ENCODE measurements around the gene C7orf33. TPM values are rescaled to one million over a fixed set of nuclear protein-coding genes. Genes with fewer than 3 reads are reported as not detected.
A peak's percentile ranks its signal among the peaks of the same experiment; 100 is the strongest.

C7orf33 gene
- total and polyA plus RNA-seq, 3 donors from 2014 or later = 0.19 to 0.24 TPM; not detected in 1

DNA sequence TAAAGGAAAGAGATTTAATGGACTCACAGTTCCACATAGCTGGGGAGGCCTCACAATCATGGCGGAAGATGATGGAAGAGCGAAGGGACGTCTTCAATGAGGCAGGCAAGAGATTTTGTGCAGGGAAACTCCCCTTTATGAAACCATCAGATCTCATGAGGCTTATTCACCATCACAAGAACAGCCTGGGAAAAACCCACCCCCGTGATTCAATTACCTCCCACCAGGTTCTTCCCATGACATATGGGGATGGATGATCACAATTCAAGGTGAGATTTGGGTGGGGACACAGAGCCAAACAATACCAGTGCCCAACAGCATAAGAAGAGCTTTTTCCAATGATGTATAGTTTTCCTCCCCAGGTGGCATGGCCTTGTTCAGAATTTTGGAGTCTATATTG is 11.2 kb upstream of the C7orf33 start:
- no peak for DNase-seq
- Histone ChIP-seq H3K27ac (no peak overlapping the region), H3K4me1 (no peaks in the 10 kb centered on the region), H3K9me3 (no peaks in the 10 kb centered on the region), H3K27me3 (no peaks in the 10 kb centered on the region), H3K36me3 (ENCODE audit: low read depth, missing control alignments) (no peaks in the 10 kb centered on the region), H3K4me3 (no peak overlapping the region)
- TF ChIP-seq, protein P1, sequence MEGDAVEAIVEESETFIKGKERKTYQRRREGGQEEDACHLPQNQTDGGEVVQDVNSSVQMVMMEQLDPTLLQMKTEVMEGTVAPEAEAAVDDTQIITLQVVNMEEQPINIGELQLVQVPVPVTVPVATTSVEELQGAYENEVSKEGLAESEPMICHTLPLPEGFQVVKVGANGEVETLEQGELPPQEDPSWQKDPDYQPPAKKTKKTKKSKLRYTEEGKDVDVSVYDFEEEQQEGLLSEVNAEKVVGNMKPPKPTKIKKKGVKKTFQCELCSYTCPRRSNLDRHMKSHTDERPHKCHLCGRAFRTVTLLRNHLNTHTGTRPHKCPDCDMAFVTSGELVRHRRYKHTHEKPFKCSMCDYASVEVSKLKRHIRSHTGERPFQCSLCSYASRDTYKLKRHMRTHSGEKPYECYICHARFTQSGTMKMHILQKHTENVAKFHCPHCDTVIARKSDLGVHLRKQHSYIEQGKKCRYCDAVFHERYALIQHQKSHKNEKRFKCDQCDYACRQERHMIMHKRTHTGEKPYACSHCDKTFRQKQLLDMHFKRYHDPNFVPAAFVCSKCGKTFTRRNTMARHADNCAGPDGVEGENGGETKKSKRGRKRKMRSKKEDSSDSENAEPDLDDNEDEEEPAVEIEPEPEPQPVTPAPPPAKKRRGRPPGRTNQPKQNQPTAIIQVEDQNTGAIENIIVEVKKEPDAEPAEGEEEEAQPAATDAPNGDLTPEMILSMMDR (IDR thresholded peaks at IDR 0.05) = no peak
- TF ChIP-seq POLR2A (IDR thresholded peaks at IDR 0.05) = no peak
- WGBS, 2 donors = 92 to 93% methylated on average over 4 of the region's 4 CpGs
- intact Hi-C loops (cut with DNase I; ENCODE audit: low total_unique reads) = no loop called here

DNA sequence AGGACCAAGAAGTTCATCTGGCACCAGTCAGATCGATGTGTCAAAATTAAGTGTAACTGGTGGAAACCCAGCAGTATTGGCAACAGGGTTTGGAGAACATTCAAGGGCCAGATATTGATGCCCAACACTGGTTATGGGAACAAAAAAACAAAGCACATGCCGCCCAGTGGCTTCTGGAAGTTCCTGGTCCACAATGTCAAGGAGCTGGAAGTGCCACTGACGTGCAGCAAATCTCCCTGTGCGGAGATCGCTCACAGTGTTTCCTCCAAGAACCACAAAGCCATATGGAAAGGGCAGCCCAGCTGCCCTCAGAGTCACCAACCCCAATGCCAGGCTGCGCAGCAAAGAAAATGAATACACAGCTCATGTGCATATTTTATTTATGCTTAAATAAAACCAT is 10.1 kb upstream of the C7orf33 start:
- no peak overlapping the region for H3K4me3 ChIP-seq
- TF ChIP-seq, protein P1 (IDR thresholded peaks at IDR 0.05) = no peak
- TF ChIP-seq POLR2A (IDR thresholded peaks at IDR 0.05) = no peak
- no peak overlapping the region for H3K27ac ChIP-seq
- H3K27me3 ChIP-seq = no peaks in the 10 kb centered on the region
- H3K4me1 ChIP-seq = no peaks in the 10 kb centered on the region
- intact Hi-C loops (cut with DNase I; ENCODE audit: low total_unique reads) = no loop called here
- H3K9me3 ChIP-seq = no peaks in the 10 kb centered on the region
- no peak for DNase-seq
- WGBS, 2 donors = 85 to 86% methylated on average over 6 of the region's 6 CpGs
- H3K36me3 ChIP-seq (ENCODE audit: low read depth, missing control alignments) = no peaks in the 10 kb centered on the region

DNA sequence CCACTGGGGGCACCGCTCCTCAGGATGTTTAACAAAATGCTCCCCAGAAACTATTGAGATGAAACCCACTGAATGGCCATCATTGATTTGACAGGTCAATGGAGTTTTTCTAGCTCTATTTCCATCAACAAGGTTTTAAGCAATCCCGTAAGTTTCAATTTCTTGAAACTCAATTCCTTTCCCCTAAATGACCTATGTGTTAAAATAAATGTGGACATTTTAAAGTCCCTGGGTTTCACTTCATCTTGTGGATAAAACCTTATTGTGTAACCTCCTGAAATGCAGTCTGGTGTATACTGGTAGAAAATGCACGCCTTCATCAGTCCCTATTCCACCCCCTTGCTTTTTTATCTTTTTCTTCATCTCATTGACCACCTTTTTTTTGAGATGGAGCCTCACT is 8.9 kb upstream of the C7orf33 start:
- intact Hi-C loops (cut with DNase I; ENCODE audit: low total_unique reads) = no loop called here
- H3K36me3 ChIP-seq (ENCODE audit: low read depth, missing control alignments) = no peaks in the 10 kb centered on the region
- no peak for TF ChIP-seq POLR2A (IDR thresholded peaks at IDR 0.05)
- TF ChIP-seq, protein P1 (IDR thresholded peaks at IDR 0.05) = no peak
- H3K27ac ChIP-seq = no peak overlapping the region
- H3K9me3 ChIP-seq = no peaks in the 10 kb centered on the region
- no peaks in the 10 kb centered on the region for H3K27me3 ChIP-seq
- H3K4me3 ChIP-seq = no peak overlapping the region
- 92% methylated on average over 3 of the region's 3 CpGs for WGBS, 2 donors
- DNase-seq = no peak
- no peaks in the 10 kb centered on the region for H3K4me1 ChIP-seq

DNA sequence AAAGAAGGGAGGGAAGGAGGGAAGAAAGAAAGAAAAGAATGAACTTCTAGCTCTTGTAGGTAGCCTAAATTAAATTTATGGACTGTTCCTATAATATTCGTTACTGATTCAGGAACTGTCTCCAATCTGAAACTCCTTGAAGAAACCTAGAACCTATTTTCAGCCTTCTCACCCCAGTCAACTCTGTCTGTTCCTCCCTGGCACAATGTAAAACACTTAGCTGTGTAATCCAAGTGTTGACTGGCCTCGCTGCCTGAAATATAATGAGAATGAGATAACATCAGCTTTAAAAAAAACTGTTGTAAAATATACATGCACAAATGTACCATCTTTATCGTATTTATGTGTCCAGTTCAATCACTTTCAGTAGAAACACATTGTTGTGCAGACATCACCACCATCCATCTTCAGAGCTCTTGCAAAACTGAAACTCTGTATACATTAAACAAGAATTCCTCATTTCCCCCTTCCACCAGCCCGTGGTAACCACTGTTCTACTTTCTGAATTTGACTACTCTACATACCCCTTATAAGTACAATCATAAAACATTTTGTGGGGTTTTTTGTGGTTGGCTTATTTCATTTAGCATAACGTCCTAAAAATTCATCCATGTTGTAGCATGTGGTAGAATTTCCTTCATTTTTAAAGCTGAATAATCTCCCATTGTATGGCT is 6.3 kb upstream of the C7orf33 start:
- intact Hi-C loops (cut with DNase I; ENCODE audit: low total_unique reads) = no loop called here
- H3K4me3 ChIP-seq = no peak overlapping the region
- no peaks in the 10 kb centered on the region for H3K4me1 ChIP-seq
- no peaks in the 10 kb centered on the region for H3K36me3 ChIP-seq (ENCODE audit: low read depth, missing control alignments)
- no peaks in the 10 kb centered on the region for H3K9me3 ChIP-seq
- no peak for DNase-seq
- no peaks in the 10 kb centered on the region for H3K27me3 ChIP-seq
- H3K27ac ChIP-seq = no peak overlapping the region
- no peak for TF ChIP-seq POLR2A (IDR thresholded peaks at IDR 0.05)
- TF ChIP-seq, protein P1 (IDR thresholded peaks at IDR 0.05) = no peak
- 72 to 73% methylated on average over 5 of the region's 5 CpGs for WGBS, 2 donors

DNA sequence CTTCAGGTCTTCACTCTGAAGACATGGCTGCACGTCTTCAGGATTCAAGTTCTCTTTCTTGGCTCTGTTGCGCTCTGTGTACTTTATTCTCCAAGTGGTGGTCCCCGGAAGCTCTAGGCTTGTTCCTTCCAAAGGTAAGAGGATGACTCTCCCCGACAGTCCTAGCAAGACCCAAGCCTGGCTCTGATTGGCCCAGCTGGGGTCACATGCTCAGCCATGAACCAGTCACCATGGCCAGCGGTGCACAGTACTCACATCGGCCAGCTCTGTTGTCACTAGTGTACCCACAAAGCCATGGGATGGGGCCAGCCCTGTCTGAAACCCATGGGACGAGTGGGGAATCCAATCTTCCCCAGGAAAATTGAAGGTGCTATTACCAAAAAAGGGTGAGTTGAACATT is 5.2 kb upstream of the C7orf33 start:
- Histone ChIP-seq H3K9me3 (no peaks in the 10 kb centered on the region), H3K4me3 (no peak overlapping the region), H3K27me3 (no peaks in the 10 kb centered on the region), H3K4me1 (no peaks in the 10 kb centered on the region), H3K36me3 (ENCODE audit: low read depth, missing control alignments) (no peaks in the 10 kb centered on the region), H3K27ac (no peak overlapping the region)
- TF ChIP-seq, protein P1 (IDR thresholded peaks at IDR 0.05) = no peak
- no peak for TF ChIP-seq POLR2A (IDR thresholded peaks at IDR 0.05)
- WGBS, 2 donors = 78 to 91% methylated on average over 7 of the region's 7 CpGs
- DNase-seq = peak; percentile 48
- intact Hi-C loops (cut with DNase I; ENCODE audit: low total_unique reads) = no loop called here

All from testis (tissue), 3 donors.